NCI-H1930 (cell line): ENCODE measurements around the gene MAST1.
A peak's percentile ranks its signal among the peaks of the same experiment; 100 is the strongest.
"Not testable (repeated sequence)": the region's sequence is repeated elsewhere in the genome, so short reads cannot be mapped to it uniquely, and the experiment has no call there.

Experiments
- DNase-seq, 2 experiments: peaks; one replicate each; lab custom pipeline; 2025; lab: John Stamatoyannopoulos, UW

The MAST1 gene

GRCh38 chr19:12840091-12841079 lies 2.1 kb downstream of the MAST1 start:
- no peak for DNase-seq

- DNase-seq = no peak
These were observed 2.8 kb downstream of the MAST1 start for GRCh38 chr19:12841094-12841493.

- no peak for DNase-seq
These were observed 4.2 kb downstream of the MAST1 start for GRCh38 chr19:12842511-12842910.

GRCh38 chr19:12843328-12843727 lies 5.0 kb downstream of the MAST1 start:
- no peak for DNase-seq

- DNase-seq = no peak
These were observed 5.9 kb downstream of the MAST1 start for GRCh38 chr19:12843999-12844732.

- DNase-seq = not testable (repeated sequence)
These were observed 8.3 kb downstream of the MAST1 start for GRCh38 chr19:12846613-12847012.

- peak in 1 of 2 experiments; percentile 31 for DNase-seq
These were observed 9.1 kb downstream of the MAST1 start for GRCh38 chr19:12847159-12848139.

- DNase-seq = no peak
These were observed 18.3 kb downstream of the MAST1 start for GRCh38 chr19:12856653-12857052.

GRCh38 chr19:12858041-12858928 lies 20.0 kb downstream of the MAST1 start:
- no peak for DNase-seq

- no peak for DNase-seq
These were observed 21.2 kb downstream of the MAST1 start for GRCh38 chr19:12859546-12859945.

GRCh38 chr19:12864143-12864542 lies 25.8 kb downstream of the MAST1 start:
- no peak for DNase-seq

GRCh38 chr19:12864721-12865715 lies 26.7 kb downstream of the MAST1 start:
- no peak for DNase-seq

- no peak for DNase-seq
These were observed 27.6 kb downstream of the MAST1 start for GRCh38 chr19:12865746-12866415.

- no peak for DNase-seq
These were observed 28.3 kb downstream of the MAST1 start for GRCh38 chr19:12866416-12867119.

- DNase-seq = no peak
These were observed 29.1 kb downstream of the MAST1 start for GRCh38 chr19:12867120-12868099.

GRCh38 chr19:12868540-12869112 lies 30.3 kb downstream of the MAST1 start:
- no peak for DNase-seq

GRCh38 chr19:12871681-12872080 lies 33.4 kb downstream of the MAST1 start:
- no peak for DNase-seq
